ENCODE results near the gene HELZ. TPM values are rescaled to one million over a fixed set of nuclear protein-coding genes. Genes with fewer than 3 reads are reported as not detected.

Gene HELZ
- total RNA-seq, 1 donor from 2014 or later, result 63.5 TPM

DNA sequence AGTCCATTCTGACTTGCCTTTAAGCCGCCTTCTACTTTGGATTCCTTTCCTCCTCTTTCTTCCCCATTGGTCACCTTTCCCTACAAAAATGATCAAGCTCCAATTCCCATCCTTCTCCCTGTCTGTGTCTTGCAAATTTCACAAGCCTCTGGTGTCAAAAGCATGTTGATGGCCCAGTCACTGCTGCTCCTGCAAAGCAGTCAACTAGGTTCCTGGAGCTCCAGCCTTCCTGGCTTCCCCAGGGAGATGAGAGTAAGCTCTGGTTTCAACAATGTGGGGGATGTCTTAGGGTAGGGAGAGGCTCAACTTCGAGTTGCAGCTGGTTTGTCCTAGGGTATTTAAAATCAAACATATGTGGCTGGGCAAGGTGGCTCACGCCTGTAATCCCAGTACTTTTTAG lies 36.1 kb upstream of the HELZ start:
- Mint-ChIP-seq H3K27ac (ENCODE audit: unreplicated experiment) (peak overlapping the region; percentile 17), H3K4me1 (ENCODE audit: unreplicated experiment) (peaks cover 17% of the 10 kb centered on the region), H3K27me3 (ENCODE audit: unreplicated experiment) (no peaks in the 10 kb centered on the region), H3K9me3 (ENCODE audit: unreplicated experiment) (no peaks in the 10 kb centered on the region), H3K36me3 (ENCODE audit: unreplicated experiment) (no peaks in the 10 kb centered on the region), H3K4me3 (ENCODE audit: unreplicated experiment) (no peak overlapping the region)
- no peak for DNase-seq (ENCODE audit: extremely low spot score, unreplicated experiment)
- TF ChIP-seq, protein P1, sequence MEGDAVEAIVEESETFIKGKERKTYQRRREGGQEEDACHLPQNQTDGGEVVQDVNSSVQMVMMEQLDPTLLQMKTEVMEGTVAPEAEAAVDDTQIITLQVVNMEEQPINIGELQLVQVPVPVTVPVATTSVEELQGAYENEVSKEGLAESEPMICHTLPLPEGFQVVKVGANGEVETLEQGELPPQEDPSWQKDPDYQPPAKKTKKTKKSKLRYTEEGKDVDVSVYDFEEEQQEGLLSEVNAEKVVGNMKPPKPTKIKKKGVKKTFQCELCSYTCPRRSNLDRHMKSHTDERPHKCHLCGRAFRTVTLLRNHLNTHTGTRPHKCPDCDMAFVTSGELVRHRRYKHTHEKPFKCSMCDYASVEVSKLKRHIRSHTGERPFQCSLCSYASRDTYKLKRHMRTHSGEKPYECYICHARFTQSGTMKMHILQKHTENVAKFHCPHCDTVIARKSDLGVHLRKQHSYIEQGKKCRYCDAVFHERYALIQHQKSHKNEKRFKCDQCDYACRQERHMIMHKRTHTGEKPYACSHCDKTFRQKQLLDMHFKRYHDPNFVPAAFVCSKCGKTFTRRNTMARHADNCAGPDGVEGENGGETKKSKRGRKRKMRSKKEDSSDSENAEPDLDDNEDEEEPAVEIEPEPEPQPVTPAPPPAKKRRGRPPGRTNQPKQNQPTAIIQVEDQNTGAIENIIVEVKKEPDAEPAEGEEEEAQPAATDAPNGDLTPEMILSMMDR (IDR thresholded peaks at IDR 0.05), result no peak

DNA sequence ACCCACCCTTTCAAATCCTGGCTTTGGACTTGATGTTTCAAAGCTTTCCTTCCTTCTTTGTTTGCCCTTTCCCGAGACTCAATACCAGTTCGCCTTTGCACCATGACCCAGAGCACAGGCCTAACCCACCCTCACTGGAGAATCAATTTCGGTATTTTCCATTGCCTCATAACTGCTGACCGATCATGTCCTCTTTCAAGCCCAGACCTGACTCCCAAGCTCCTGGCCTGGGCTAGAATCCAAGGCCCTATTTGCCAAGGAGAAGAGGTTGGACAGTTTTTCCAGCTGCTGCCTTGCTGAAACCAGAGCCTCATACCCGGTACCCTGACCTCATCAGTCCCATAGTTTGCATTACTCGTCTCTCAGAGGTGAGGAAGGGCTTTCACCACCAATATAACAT lies 35.3 kb upstream of the HELZ start:
- Mint-ChIP-seq H3K27me3 (ENCODE audit: unreplicated experiment) (no peaks in the 10 kb centered on the region), H3K4me1 (ENCODE audit: unreplicated experiment) (peaks cover 17% of the 10 kb centered on the region), H3K36me3 (ENCODE audit: unreplicated experiment) (no peaks in the 10 kb centered on the region), H3K9me3 (ENCODE audit: unreplicated experiment) (no peaks in the 10 kb centered on the region), H3K4me3 (ENCODE audit: unreplicated experiment) (no peak overlapping the region), H3K27ac (ENCODE audit: unreplicated experiment) (peak overlapping the region; percentile 63)
- DNase-seq (ENCODE audit: extremely low spot score, unreplicated experiment), result no peak
- TF ChIP-seq, protein P1 (IDR thresholded peaks at IDR 0.05), result no peak

- TF ChIP-seq, protein P1 (IDR thresholded peaks at IDR 0.05), result no peak
- Mint-ChIP-seq H3K9me3 (ENCODE audit: unreplicated experiment) (no peaks in the 10 kb centered on the region), H3K27me3 (ENCODE audit: unreplicated experiment) (no peaks in the 10 kb centered on the region), H3K36me3 (ENCODE audit: unreplicated experiment) (no peaks in the 10 kb centered on the region), H3K4me3 (ENCODE audit: unreplicated experiment) (no peak overlapping the region), H3K27ac (ENCODE audit: unreplicated experiment) (no peak overlapping the region), H3K4me1 (ENCODE audit: unreplicated experiment) (peaks cover 17% of the 10 kb centered on the region)
- no peak for DNase-seq (ENCODE audit: extremely low spot score, unreplicated experiment)
Observed at GRCh38 chr17:67279115-67279514, 34.1 kb upstream of the HELZ start.

DNA sequence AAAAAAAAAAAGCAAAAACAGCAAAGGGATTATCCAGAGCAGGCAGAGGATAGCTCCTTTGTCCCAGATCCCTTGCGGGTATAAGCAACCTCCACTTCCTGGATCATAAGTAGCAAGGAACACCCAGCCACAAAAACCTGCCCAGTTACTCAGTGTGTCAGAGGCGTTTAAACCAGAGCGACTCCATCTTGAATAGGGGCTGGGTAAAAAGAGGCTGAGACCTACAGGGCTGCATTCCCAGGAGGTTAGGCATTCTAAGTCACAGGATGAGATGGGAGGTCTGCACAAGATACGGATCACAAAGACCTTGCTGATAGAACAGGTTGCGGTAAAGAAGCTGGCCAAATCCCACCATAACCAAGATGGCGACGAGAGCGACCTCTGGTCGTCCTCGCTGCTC lies 33.4 kb upstream of the HELZ start:
- Mint-ChIP-seq H3K36me3 (ENCODE audit: unreplicated experiment) (no peaks in the 10 kb centered on the region), H3K27ac (ENCODE audit: unreplicated experiment) (no peak overlapping the region), H3K9me3 (ENCODE audit: unreplicated experiment) (no peaks in the 10 kb centered on the region), H3K4me3 (ENCODE audit: unreplicated experiment) (no peak overlapping the region), H3K4me1 (ENCODE audit: unreplicated experiment) (peaks cover 17% of the 10 kb centered on the region), H3K27me3 (ENCODE audit: unreplicated experiment) (no peaks in the 10 kb centered on the region)
- TF ChIP-seq, protein P1 (IDR thresholded peaks at IDR 0.05), result no peak
- DNase-seq (ENCODE audit: extremely low spot score, unreplicated experiment), result no peak

DNA sequence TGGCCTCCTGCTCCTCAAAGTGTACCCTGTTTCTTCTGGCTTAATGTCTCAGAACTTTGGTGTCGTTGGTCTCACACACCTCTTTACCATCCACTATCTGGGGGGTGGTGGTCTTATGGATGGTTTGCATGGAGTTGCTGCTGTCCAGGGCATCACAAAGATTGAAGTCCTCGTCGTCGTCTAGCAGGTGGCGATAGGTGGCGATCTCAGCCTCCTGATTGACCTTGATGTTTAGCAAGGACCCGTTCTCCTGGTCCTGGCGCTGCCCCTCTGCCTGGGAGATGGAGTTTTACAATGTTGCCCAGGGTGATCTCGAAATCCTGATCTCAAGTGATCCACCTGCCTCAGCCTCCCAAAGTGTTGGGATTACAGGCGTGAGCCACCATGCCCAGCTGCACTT lies 31.1 kb upstream of the HELZ start:
- DNase-seq (ENCODE audit: extremely low spot score, unreplicated experiment), result no peak
- TF ChIP-seq, protein P1 (IDR thresholded peaks at IDR 0.05), result no peak
- no peaks in the 10 kb centered on the region for H3K27me3 Mint-ChIP-seq (ENCODE audit: unreplicated experiment)
- no peaks in the 10 kb centered on the region for H3K9me3 Mint-ChIP-seq (ENCODE audit: unreplicated experiment)
- H3K4me1 Mint-ChIP-seq (ENCODE audit: unreplicated experiment), result peaks cover 10% of the 10 kb centered on the region
- H3K27ac Mint-ChIP-seq (ENCODE audit: unreplicated experiment), result no peak overlapping the region
- H3K4me3 Mint-ChIP-seq (ENCODE audit: unreplicated experiment), result no peak overlapping the region
- H3K36me3 Mint-ChIP-seq (ENCODE audit: unreplicated experiment), result no peaks in the 10 kb centered on the region

Data from osteocyte (in vitro differentiated cells).